Natural killer cell (primary cell): ENCODE results near the gene PON2. TPM values are rescaled to one million over a fixed set of nuclear protein-coding genes. Genes with fewer than 3 reads are reported as not detected.

ENCODE experiments used
- ATAC-seq, 3 donors: fragments of 150-1000 bp in 2 of 3; fragments of 200-7000 bp in 1 of 3; cut with Tn5 transposase; 1 replicate in 1 of 3; 2 replicates in 2 of 3; pipeline ENCODE4 v1.10.0; 2021; ENCODE audit warnings: mild to moderate bottlenecking in 2 of 3, moderate library complexity in 2 of 3
- DNase-seq, 2 donors: peaks; one replicate each; pipeline versions ENCODE4 v3.0.0 to v3.0.0-alpha.2; 2013 to 2021; ENCODE audit warnings: mixed read lengths in 1 of 2
- H3K27ac ChIP-seq: one replicate; pipeline ENCODE4 v1.5.1; 2013; ENCODE audit warnings: mild to moderate bottlenecking, low read length
- H3K27me3 ChIP-seq: one replicate; pipeline ENCODE4 v1.6.1; 2013; ENCODE audit warnings: low read length; ENCODE audit not compliant: control insufficient read depth, insufficient read depth
- H3K36me3 ChIP-seq: one replicate; pipeline ENCODE4 v1.6.1; 2013; ENCODE audit warnings: low read length; ENCODE audit not compliant: control insufficient read depth, insufficient read depth
- H3K4me1 ChIP-seq: one replicate; pipeline ENCODE4 v1.6.1; 2013; ENCODE audit warnings: low read length; ENCODE audit not compliant: control insufficient read depth, insufficient read depth
- H3K4me3 ChIP-seq: one replicate; pipeline ENCODE4 v1.5.1; 2013; ENCODE audit warnings: low read length
- H3K9me3 ChIP-seq: one replicate; pipeline ENCODE4 v1.6.1; 2013; ENCODE audit warnings: low read length; ENCODE audit not compliant: control insufficient read depth, insufficient read depth
- H3K27ac Mint-ChIP-seq, 2 donors: one replicate each; pipeline ENCODE4 v1.8.0; 2022; ENCODE audit warnings: mild to moderate bottlenecking in 2 of 2, mixed read lengths in 2 of 2, moderate library complexity in 1 of 2
- H3K27me3 Mint-ChIP-seq, 2 donors: one replicate each; pipeline ENCODE4 v1.8.0; 2022; ENCODE audit warnings: low read depth in 2 of 2, mixed read lengths in 2 of 2
- H3K36me3 Mint-ChIP-seq: one replicate; pipeline ENCODE4 v1.8.0; 2022; ENCODE audit warnings: mixed read lengths
- H3K4me1 Mint-ChIP-seq, 2 donors: one replicate each; pipeline ENCODE4 v1.8.0; 2022; ENCODE audit warnings: mixed read lengths in 2 of 2
- H3K4me3 Mint-ChIP-seq: one replicate; pipeline ENCODE4 v1.8.0; 2022; ENCODE audit warnings: mild to moderate bottlenecking, moderate library complexity, mixed read lengths
- H3K9me3 Mint-ChIP-seq, 2 donors: one replicate each; pipeline ENCODE4 v1.8.0; 2022; ENCODE audit warnings: mixed read lengths in 2 of 2
- CTCF ChIP-seq: fragments of 200-600 bp; IDR thresholded peaks from one replicate; pipeline ENCODE4 v1.8.0; 2022; ENCODE audit warnings: antibody characterized with exemption
- WGBS: methylation state at CpG from one replicate; pipeline ENCODE4 v1.1.7; 2013; ENCODE audit warnings: missing lambda C conversion rate; ENCODE audit not compliant: insufficient coverage; 5-methylcytosine and 5-hydroxymethylcytosine counted together
- intact Hi-C: fragments of 100-400 bp; cut with micrococcal nuclease; formaldehyde crosslinking; loops from one replicate; pipeline ENCODE4 v1.14.2; 2022
- total RNA-seq, 4 donors: library from RNA; stranded (reverse); fragments of 120-200 nt in 1 of 4; gene quantifications; one replicate each; pipeline versions ENCODE4 v1.2.3 to v1.2.4, GENCODE V29; 2013 to 2022

PON2 gene
- total RNA-seq, 3 donors from 2014 or later (not counting 1 experiment from before 2014, with no cell fraction given) = 26.6 to 35.7 (median 35.6) TPM

- no peaks in the 10 kb centered on the region for H3K9me3 ChIP-seq
- TF ChIP-seq CTCF = no peak
- no peaks in the 10 kb centered on the region for H3K36me3 ChIP-seq
- peaks cover 11 to 22% of the 10 kb centered on the region in 2 donors for H3K4me1 Mint-ChIP-seq
- no peak overlapping the region for H3K4me3 ChIP-seq
- H3K27me3 ChIP-seq = no peaks in the 10 kb centered on the region
- ATAC-seq = no peak
- no peaks in the 10 kb centered on the region for H3K9me3 Mint-ChIP-seq
- no peak overlapping the region for H3K27ac Mint-ChIP-seq
- H3K4me1 ChIP-seq = no peaks in the 10 kb centered on the region
- H3K27ac ChIP-seq = no peak overlapping the region
- 97% methylated on average over 2 of the region's 2 CpGs for WGBS
- H3K4me3 Mint-ChIP-seq = no peak overlapping the region
- no peak for DNase-seq
- intact Hi-C loops = no loop called here
- H3K36me3 Mint-ChIP-seq = no peaks in the 10 kb centered on the region
- no peaks in the 10 kb centered on the region for H3K27me3 Mint-ChIP-seq
Measured at GRCh38 chr7:95421000-95421846, 13.6 kb downstream of the PON2 start.

- TF ChIP-seq CTCF = no peak
- no peak overlapping the region for H3K4me3 ChIP-seq
- no peaks in the 10 kb centered on the region for H3K36me3 Mint-ChIP-seq
- no peak for ATAC-seq
- no peak overlapping the region for H3K27ac Mint-ChIP-seq
- intact Hi-C loops = no loop called here
- H3K4me3 Mint-ChIP-seq = no peak overlapping the region
- H3K9me3 ChIP-seq = no peaks in the 10 kb centered on the region
- no peaks in the 10 kb centered on the region for H3K4me1 Mint-ChIP-seq
- H3K36me3 ChIP-seq = peaks cover 9% of the 10 kb centered on the region
- no peaks in the 10 kb centered on the region for H3K27me3 Mint-ChIP-seq
- no peak for DNase-seq
- no peaks in the 10 kb centered on the region for H3K9me3 Mint-ChIP-seq
- WGBS = 87% methylated on average over 4 of the region's 4 CpGs
- no peaks in the 10 kb centered on the region for H3K27me3 ChIP-seq
- no peaks in the 10 kb centered on the region for H3K4me1 ChIP-seq
- H3K27ac ChIP-seq = no peak overlapping the region
Measured at GRCh38 chr7:95412075-95412474, 22.8 kb downstream of the PON2 start.

- no peaks in the 10 kb centered on the region for H3K9me3 Mint-ChIP-seq
- Histone ChIP-seq H3K9me3 (no peaks in the 10 kb centered on the region), H3K27me3 (no peaks in the 10 kb centered on the region), H3K4me1 (no peaks in the 10 kb centered on the region), H3K27ac (no peak overlapping the region), H3K4me3 (no peak overlapping the region), H3K36me3 (peaks cover 9% of the 10 kb centered on the region)
- no peak overlapping the region for H3K4me3 Mint-ChIP-seq
- ATAC-seq = no peak
- WGBS = 86% methylated on average over 4 of the region's 4 CpGs
- no peak for DNase-seq
- H3K4me1 Mint-ChIP-seq = no peaks in the 10 kb centered on the region
- no peak overlapping the region for H3K27ac Mint-ChIP-seq
- intact Hi-C loops = no loop called here
- no peaks in the 10 kb centered on the region for H3K27me3 Mint-ChIP-seq
- H3K36me3 Mint-ChIP-seq = no peaks in the 10 kb centered on the region
- no peak for TF ChIP-seq CTCF
Measured at GRCh38 chr7:95411666-95412065, 23.2 kb downstream of the PON2 start.

- ATAC-seq (no peak), DNase-seq (no peak)
- no peak overlapping the region for H3K27ac Mint-ChIP-seq
- H3K4me1 Mint-ChIP-seq = no peaks in the 10 kb centered on the region
- no peak for TF ChIP-seq CTCF
- Histone ChIP-seq H3K9me3 (no peaks in the 10 kb centered on the region), H3K4me3 (no peak overlapping the region), H3K27ac (no peak overlapping the region), H3K4me1 (no peaks in the 10 kb centered on the region), H3K36me3 (peaks cover 9% of the 10 kb centered on the region), H3K27me3 (no peaks in the 10 kb centered on the region)
- intact Hi-C loops = no loop called here
- no peaks in the 10 kb centered on the region for H3K9me3 Mint-ChIP-seq
- H3K27me3 Mint-ChIP-seq = no peaks in the 10 kb centered on the region
- 100% methylated on average over 2 of the region's 3 CpGs for WGBS
- no peak overlapping the region for H3K4me3 Mint-ChIP-seq
- no peaks in the 10 kb centered on the region for H3K36me3 Mint-ChIP-seq
Measured at GRCh38 chr7:95411036-95411435, 23.8 kb downstream of the PON2 start.
